ENCODE results near the gene TMEM266.

Gene TMEM266

DNA sequence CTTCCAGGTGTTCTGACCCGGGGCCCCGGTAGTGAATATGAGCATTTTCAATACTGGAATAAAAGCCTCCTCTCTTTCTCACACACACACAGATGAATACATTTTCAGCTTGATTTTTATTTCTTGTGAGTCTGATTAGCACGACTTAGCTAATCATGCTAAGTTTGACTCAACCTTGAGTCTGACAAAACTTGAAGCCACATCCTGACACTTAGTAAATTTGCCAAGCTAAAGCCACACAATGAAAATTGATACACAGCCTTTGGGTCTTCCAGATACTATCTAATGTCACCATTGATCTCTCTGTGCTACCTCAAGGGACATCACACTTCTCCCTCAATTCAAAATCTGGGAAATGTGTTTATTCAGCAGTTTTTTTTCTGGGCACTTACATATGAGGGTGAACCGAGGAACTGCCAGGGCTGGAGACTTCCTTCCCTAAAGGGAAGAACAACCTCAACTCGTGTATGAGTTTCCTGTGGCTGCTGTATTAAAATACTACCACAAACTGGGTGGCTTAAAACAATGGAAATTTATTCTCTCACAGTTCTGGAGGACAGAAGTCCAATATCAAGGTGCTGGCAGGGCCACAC lies 18.6 kb downstream of the TMEM266 start:
- no peak overlapping the region for H3K4me3 ChIP-seq (ENCODE audit: low read depth, low read length)
- TF ChIP-seq, protein P1, sequence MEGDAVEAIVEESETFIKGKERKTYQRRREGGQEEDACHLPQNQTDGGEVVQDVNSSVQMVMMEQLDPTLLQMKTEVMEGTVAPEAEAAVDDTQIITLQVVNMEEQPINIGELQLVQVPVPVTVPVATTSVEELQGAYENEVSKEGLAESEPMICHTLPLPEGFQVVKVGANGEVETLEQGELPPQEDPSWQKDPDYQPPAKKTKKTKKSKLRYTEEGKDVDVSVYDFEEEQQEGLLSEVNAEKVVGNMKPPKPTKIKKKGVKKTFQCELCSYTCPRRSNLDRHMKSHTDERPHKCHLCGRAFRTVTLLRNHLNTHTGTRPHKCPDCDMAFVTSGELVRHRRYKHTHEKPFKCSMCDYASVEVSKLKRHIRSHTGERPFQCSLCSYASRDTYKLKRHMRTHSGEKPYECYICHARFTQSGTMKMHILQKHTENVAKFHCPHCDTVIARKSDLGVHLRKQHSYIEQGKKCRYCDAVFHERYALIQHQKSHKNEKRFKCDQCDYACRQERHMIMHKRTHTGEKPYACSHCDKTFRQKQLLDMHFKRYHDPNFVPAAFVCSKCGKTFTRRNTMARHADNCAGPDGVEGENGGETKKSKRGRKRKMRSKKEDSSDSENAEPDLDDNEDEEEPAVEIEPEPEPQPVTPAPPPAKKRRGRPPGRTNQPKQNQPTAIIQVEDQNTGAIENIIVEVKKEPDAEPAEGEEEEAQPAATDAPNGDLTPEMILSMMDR (IDR thresholded peaks at IDR 0.05; ENCODE audit: low read depth, low read length): no peak
- no peak for DNase-seq (ENCODE audit: low read depth, low spot score)
- in situ Hi-C loops (cut with HindIII; ENCODE audit: low sequenced_read_pairs): no loop called here

DNA sequence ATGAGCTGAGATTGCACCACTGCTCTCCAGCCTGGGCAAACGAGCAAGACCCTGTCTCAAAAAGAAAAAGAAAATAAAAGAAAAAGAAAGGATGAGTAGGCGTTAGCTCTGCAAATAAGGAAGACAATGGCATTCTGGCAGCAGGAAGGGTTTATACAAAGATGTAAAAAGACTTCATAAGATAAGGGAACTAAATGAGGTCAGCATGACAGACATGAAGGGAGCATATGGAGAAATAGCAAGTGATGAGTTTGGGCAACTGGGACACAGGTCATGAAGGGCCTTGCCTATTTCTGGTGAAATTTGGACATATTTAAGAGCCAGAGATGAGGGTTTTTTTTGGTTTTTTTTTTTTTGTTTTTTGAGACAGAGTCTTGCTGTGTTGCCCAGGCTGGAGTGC lies 24.5 kb downstream of the TMEM266 start:
- in situ Hi-C loops (cut with HindIII; ENCODE audit: low sequenced_read_pairs): no loop called here
- TF ChIP-seq, protein P1 (IDR thresholded peaks at IDR 0.05; ENCODE audit: low read depth, low read length): no peak
- H3K4me3 ChIP-seq (ENCODE audit: low read depth, low read length): no peak overlapping the region
- no peak for DNase-seq (ENCODE audit: low read depth, low spot score)

DNA sequence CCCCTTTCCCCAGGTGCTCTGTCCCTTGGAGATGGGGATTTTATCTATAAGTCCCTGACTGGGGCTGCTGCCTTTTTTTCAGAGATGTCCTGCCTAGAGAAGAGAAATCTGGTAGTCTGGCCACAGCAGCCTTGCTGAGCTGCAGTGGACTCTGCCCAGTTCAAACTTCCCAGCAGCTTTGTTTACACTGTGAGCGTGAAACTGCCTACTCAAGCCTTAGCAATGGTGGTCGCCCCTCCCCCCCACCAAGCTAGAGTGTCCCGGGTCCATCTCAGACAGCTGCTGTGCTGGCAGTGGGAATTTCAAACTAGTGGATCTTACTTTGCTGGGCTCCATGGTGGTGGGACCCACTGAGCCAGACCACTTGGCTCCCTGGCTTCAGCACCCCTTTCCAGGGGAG lies 38.9 kb downstream of the TMEM266 start:
- TF ChIP-seq, protein P1 (IDR thresholded peaks at IDR 0.05; ENCODE audit: low read depth, low read length): no peak

DNA sequence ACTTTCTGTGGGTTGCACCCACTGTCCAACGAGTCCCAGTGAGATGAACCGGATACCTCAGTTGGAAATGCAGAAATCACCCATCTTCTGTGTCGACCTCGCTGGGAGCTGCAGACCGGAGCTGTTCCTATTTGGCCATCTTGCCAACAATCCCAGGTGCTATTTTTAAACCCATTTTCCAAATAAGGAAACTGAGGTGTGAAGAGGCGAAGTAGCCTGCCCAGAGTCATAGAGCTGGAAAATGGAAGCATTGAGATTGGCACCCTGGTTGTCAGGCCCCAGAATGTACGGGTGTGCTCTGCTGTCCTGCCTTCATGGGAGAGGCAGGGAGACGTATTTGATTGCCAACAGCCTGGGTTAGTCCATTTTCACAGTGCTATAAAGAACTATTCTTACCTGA lies 39.6 kb downstream of the TMEM266 start:
- no peak overlapping the region for H3K4me3 ChIP-seq (ENCODE audit: low read depth, low read length)
- TF ChIP-seq, protein P1 (IDR thresholded peaks at IDR 0.05; ENCODE audit: low read depth, low read length): no peak
- in situ Hi-C loops (cut with HindIII; ENCODE audit: low sequenced_read_pairs): no loop called here
- DNase-seq (ENCODE audit: low read depth, low spot score): no peak

More for the DNA sequence above, 38.9 kb downstream of the TMEM266 start:
- in situ Hi-C loops (cut with HindIII; ENCODE audit: low sequenced_read_pairs): no loop called here
- H3K4me3 ChIP-seq (ENCODE audit: low read depth, low read length): no peak overlapping the region
- no peak for DNase-seq (ENCODE audit: low read depth, low spot score)

DNA sequence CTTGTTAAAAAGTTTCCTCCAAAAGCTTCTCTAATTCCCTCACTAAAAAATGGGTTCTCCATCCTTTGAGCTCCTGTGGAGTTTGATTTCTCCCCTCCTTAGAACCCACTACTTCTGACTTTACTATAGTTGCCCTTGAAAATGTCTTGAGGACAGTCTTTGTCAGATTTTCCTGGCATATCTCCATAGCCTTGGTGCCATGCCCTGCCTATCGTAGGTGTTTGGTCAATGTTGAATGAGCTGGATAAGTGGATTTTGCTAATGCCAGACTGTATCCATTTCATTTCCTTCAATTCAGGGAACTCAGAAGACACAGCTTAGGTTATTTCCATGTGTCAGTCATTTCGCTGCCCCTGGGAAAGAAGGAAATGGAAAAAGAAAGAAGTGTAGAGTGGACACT lies 40.6 kb downstream of the TMEM266 start:
- no peak for DNase-seq (ENCODE audit: low read depth, low spot score)
- H3K4me3 ChIP-seq (ENCODE audit: low read depth, low read length): no peak overlapping the region
- TF ChIP-seq, protein P1 (IDR thresholded peaks at IDR 0.05; ENCODE audit: low read depth, low read length): no peak
- in situ Hi-C loops (cut with HindIII; ENCODE audit: low sequenced_read_pairs): no loop called here

DNA sequence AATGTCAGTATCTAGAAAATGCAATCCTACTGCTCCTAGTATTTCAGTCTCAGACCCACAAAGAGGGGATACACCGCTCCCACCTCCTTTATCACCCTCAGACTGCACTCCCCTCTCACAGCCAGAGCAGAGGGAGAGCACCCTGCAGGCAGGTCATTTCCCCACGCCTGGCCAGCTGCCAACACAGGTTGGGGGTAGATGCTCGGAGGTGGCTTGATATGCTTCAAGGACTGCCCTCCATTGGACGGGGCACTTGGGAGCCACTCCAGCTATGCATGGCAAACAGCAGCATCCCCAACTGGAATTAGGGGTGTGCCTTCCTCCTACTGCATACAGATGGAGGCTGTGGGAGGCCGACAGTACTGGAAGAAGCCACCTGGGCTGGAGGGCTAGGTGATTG lies 41.9 kb downstream of the TMEM266 start:
- no peak for DNase-seq (ENCODE audit: low read depth, low spot score)
- TF ChIP-seq, protein P1 (IDR thresholded peaks at IDR 0.05; ENCODE audit: low read depth, low read length): no peak
- in situ Hi-C loops (cut with HindIII; ENCODE audit: low sequenced_read_pairs): no loop called here
- H3K4me3 ChIP-seq (ENCODE audit: low read depth, low read length): no peak overlapping the region

DNA sequence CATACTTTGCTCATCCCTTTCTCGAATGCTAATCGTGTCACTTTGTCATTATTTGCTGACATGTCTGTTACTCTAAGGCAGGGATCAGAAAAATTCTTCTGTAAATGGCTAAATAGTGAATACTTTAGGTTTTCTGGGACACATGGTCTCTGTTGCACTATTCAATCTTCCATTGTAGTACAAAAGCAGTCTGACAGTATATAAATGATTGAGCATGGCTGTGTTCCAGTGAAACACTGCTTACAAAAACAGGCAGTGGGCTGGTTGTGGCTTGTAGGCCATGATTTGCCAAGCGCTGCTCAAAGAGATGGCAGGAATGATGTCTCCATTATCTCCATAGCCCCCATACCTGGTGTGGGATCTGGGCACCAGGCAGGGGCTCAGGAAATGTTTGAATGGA lies 45.6 kb downstream of the TMEM266 start:
- in situ Hi-C loops (cut with HindIII; ENCODE audit: low sequenced_read_pairs): no loop called here
- TF ChIP-seq, protein P1 (IDR thresholded peaks at IDR 0.05; ENCODE audit: low read depth, low read length): no peak
- no peak overlapping the region for H3K4me3 ChIP-seq (ENCODE audit: low read depth, low read length)

More for the DNA sequence above, 45.6 kb downstream of the TMEM266 start:
- no peak for DNase-seq (ENCODE audit: low read depth, low spot score)
